ELR (cell line): ENCODE data around the gene GID8.
A peak's percentile ranks its signal among the peaks of the same experiment; 100 is the strongest.

Source experiments
- DNase-seq: peaks from one replicate; pipeline ENCODE4 v3.0.0-alpha.2; 2015; ENCODE audit warnings: low read depth

GID8 gene

DNA sequence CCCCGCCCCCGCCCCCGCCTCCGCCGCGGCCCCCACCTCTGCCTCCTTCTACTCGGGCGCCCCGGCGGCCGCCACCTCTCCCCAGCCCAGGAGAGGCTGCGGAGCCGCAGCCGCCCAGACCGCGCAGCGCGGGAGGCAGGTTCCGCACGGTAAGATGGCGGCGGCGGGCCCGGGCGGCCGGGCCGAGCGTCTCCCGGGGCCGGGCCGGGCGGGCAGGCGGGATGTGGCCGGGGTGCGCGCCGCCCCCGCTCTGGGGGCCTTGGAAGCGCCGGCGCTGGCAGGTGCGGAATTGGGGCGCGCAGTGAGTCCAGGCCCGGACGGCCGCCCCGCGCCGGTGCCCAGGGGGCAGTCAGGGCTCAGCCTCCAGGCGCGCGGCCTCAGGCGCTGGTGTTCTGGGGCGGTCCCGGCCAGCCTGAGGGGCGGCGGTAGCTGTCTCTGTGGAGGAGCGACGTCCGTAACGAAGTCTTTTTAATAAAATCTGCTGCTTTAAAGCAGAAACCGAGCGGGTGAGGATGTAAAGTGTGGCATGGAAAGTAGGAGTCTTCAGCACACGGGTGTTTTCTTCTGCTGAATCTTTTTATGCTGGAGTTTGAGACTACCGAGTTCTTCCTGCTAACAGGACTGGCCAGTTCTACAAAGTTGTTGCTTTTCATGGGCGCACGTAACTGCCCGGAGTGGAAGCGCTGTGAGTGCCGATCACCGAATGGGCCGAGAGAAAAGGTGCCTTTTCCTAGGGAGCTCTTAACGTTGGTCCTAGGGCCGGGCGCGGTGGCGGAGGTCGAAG is at the start of gene GID8:
GID8 (plus strand) TSS at position 43 of the 784 bp plus-strand sequence. CDS start 3,356 bp downstream, outside the sequence.
- DNase-seq, result peak; percentile 68

DNA sequence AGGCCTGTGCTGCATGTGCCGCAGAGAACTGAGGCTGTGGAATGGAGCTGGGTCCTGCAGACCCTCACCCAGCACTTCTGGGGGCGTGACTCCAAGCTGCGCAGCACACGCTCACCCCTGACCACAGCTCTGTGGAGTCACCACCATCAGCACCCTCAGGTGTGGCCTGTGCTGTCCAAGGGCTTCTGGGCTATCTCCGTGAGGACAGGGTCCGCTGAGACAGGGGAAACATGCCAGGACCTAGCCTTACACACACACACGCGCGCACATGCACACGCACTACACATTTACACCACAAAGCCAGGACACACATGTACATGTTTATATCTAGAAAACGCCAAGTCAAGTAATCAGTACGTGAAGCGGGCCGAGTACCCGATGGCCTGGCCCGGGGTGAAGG is 49.5 kb upstream of the GID8 start:
- DNase-seq, result no peak

DNA sequence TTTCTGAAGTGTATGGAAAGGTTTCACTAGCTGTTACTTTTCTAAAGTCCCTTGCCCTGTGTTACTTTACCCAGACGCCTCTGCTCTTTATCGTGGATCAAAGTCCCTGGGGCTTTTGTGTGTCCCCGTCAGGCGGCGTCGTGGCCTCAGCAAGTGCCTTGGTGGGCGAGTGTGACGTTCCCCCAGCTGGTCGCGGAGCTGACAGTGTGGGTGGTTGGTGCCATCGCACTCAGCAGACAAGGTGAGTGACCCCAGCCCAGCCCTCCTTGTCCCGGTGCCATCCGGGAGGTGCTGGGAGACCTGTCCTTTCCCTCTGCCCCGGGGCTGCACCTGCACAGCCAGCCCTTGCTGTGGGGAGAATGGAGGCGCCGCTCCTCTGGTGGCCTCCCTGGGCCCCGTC is 49.0 kb upstream of the GID8 start:
- no peak for DNase-seq

DNA sequence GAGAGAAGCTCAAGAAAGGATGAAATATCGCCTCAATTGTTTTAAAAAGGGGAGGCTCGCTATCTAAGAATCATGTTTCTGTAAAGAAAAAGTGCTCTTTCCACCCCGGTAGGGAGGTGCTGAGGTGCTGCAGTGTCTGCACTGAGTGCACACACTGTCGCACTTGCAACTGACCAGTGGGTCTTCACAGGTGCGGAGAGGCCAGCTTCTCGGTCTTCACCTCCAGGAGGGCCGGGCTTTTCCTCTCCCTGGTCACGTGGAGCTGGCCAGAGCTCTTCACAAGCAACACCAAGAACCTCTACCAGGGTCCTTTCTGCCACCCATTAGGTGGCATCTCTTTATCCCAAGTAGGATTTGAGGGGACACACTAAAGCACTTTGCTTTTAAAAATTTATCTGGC is 48.5 kb upstream of the GID8 start:
- no peak for DNase-seq

DNA sequence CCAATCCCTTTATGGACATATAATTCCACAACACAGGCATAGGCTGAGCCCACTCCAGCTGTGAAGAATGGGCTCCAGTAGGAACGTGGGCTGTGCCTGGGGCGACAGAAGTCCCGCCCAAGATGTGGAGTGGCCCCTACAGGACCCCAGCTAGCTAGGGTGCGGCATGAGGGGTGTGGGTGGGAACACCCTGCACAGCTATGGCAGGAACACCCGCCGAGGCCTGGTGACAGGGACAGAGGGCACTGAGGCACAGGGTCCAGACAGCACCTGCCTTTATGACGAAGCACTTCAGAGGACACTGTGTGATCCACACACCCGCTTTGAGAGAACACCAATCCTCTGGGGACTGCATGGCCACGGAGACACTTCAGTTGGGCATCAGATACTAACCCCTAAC is 48.1 kb upstream of the GID8 start:
- DNase-seq, result no peak

DNA sequence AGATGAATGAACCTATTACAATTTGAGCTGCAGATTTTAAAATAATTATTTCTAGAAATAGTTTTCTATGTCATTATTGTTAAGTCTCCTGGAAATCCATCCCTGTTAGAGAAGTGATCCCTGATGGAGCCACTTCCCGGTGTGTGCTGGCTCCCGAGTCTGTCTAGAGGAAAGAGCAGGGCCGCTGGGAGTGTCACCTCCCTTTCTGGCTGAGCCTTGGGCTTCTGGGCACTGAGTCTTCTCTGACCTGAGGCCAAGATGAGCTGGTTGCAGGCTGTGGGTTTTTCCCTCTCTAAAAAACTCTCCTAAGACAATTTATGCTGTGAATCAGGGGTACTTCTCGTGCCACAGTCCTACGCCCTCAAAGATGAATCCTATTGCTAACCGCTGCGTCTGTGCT is 47.5 kb upstream of the GID8 start:
- no peak for DNase-seq

DNA sequence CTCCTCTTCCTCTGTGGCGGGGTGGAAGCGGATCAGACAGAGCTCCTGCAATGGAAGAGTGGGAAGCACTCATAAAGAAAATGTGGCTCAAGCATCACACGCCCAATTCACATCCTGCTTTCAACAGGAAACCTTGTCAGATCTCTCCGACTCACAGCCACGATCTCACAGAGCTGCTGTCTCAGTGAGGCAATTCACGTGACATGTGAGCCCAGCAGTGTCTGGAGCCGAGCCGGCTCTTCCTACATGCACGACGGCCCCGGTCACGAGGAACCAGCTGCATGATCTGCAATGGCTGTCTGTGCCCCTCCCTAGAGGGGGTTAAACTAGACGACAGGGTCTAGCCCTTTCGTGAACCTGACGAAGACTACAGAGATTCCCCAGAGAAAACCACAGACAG is 46.8 kb upstream of the GID8 start:
- peak; percentile 43 for DNase-seq

DNA sequence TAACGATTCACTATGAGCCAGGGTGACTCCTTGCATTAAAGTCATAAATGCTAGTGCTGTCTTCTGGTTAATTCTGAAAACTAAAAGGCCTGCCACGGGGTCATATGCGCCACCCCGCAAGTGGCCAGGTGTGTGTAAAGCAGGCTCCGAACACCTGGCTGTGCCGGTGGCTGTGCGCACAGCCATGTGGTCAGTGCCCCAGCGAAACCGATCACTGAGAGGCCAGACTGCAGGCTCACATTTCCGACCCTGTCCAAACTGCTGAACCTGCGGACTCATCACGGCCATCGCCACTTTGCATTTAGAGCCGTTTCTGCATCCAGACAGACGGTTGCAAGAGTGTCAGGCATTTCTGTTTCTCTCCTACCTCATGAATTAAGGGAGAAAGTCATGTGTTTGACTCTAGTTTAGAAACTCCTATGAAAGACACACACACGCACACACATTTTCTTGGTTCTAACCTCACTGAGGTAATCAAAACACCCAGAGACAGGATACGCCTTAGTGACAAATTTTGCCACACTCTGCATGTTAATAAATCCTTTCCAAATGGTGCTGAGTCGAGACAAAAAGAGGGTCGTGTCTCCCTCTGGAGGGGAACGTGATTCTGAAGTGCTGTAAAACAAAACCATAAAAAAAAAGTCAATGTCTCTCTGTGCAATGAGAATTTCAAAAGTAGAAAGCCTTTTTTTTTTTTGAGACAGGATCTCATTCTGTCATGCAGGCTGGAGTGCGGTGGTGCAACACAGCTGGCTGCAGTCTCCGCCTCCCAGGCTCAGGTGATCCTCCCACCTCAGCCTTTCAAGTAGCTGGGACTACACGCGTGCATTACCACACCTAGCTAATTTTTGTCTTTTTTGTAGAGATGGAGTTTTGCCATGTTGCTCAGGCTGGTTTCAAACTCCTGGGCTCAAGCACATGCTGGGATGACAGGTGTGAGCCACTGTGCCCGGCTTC is 45.3 kb upstream of the GID8 start:
- DNase-seq, result no peak

DNA sequence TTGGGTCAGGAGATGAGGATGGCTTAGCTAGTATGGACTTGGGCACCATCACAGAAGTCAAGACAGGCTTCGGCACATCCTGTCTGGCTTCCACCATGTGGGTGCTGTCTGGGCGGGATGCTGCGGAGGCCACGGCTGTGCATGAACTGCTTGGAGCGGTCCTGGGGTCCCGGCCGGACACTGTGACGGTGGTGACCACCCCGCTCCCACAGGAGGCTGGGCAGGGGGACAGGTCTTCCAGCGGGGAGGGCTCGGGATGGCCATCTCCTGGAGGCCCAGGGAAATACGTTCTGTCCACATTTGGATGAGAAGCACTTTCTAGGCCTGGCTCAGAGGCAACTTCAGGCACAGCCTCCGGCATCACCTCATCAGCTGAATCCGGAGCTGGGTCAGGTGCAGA is 44.2 kb upstream of the GID8 start:
- no peak for DNase-seq

DNA sequence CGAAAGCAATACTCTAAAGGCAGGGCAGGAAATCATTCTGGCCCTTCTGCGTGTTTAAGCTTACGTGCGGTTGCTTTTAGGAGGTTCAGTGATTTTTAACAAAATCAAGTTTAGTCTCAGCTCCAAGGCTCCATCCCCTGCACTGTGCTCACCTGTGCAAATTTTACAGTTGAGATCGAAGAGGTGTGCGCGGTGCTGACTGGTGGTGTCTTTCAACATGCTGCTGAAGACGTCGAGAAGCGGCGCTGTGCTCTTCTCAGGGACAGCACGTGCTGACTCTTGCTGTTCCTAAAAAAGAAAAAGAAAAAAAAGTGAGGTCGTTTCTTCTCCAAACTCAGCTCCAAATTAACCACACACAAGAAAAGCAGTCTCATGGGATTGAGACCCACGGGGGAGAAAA is 43.7 kb upstream of the GID8 start:
- no peak for DNase-seq

DNA sequence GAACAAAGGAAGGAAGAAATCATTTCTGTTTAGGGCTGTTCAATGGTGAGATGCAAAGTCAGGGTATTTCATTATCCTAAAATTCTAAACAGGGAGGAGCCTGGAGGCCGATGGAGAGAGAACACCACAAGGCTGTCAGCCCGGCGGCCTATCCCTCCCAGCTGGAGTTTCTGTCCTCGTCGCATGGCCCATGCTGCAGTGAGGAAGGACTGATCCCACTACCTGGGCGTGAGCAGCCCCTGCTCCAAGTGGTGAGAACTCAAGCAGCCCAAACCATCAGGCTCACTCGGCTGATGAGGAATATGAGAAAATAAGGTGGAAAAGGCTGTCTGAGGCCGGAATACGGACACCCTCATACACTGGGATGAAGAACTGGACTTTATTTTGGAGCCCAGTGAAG is 42.4 kb upstream of the GID8 start:
- DNase-seq, result no peak

DNA sequence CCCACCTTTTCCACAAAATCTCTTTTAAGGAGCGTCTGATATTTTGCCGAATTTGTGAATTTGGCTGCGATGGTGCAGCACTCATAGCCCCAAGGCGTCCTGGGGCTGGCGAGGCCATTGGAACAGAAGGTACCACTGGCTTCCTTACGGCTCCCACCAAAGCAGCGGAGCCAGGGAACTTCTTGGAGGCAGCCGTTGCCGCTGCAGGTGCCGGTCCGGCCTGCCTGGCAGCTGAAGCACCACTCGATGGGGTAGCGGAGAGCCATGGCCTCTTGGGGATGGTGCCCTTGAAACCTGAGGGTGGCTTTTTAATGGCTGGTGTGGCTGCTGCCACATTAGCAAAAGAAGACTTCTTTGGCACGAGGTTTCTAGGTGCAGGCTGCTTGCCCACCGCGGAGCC is 41.4 kb upstream of the GID8 start:
- DNase-seq, result no peak

DNA sequence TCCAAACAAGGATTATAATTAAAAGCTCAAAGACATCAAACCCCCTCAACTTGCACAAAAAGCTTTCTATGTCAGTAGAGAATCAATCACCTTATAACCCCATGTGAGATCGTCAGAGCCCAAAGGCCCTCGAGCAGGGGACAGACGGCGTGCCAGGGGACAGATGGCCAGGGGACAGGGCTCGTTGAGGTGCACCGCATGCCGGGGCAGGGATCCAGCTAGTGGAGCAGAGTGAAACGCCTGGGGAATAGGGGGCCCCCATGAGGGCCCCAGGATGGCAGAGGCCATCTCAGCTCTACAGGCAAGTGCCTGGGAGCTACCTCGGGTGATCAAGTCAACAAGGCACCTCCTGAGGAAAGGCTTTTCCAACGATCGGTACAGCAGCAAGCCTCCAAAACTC is 40.3 kb upstream of the GID8 start:
- DNase-seq, result no peak

DNA sequence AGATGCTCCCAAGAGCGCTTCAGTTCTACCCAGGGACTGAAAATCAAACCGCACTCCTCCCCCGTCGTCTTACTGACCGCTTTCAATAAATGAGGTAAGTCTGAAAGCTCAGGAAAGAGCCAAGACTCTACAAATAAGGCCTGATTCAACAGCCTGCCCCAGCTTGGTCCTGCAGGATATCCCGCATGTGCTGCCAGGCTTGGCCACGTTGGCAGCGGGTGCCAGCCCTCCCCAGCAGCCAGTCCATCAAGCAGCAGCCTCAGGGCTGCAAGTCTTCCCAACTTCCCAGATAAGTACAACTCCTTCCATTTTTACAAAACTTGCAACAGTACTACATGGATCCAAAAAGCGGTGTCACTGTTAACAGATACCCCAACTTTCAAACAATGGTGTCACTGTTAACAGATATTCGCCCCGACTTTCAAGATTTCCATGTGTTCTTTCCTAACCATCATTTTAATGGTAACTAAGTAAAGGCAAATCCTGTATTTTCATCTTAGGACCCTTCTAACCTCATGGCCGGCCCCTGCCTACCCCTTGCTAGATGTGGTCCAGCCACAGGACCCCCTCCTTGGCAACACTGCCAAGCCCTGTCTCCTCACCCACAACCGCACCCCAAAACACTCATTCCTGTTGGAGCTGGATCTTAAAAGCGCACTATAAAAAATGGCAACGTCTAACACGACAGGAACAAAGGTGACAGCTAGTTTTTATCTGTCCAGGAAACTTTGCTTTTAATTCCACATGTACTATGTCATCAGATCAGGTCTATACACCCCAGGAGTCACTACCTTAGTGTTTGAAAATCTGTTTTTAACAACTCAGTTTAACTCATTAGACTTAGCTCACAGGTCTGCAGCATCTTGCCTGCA is 39.6 kb upstream of the GID8 start:
- DNase-seq, result no peak

DNA sequence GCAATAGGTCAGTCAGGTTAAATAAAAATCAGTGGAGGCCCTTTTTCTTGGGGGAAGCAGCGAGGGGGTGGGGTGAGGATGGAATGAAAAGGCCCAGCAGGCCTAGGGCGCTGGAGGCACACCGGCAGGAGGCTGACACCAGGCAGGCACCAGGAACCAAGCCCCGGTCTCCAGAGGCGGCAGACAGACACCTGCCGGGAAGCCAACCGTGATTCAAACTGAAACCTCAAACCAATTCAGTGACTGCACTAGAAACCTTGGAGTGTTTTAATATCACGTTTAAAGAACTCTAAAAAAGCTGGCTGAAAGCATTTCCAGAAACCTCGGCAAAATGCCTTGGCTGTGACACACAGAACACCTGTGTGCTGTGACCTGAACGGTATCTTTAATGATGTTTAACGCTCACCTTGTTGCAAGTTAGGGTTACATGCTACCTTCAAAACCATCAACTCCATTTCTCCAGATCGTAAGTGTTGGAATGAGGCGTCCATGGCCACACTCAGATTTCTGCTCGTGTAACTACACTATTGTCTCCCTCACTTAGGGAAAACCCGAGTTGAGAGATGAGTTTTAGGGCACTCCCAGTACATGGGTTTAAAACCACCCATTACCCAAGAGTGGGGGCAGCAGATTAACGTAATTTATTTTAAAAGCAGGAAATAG is 38.8 kb upstream of the GID8 start:
- DNase-seq, result no peak

DNA sequence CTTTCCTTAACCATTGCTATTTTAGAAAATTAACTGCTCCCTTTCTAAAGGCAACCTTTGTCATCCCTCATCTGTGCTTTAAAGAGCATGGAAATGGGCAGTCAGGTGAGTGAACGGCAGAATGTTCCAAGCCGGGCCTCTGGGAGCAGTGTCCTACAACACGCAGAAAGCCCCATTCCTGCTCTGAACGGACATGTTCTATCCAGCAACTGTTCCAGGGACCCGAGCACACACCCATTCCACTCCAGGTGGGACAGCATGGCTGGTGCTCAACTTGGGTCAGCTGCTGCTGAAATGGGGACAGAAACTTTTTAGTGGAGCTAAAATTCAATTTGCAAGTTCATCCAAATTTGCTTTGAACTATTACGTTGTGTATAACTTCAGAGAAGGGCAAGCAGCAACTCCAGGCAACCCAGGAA is 38.3 kb upstream of the GID8 start:
- no peak for DNase-seq

DNA sequence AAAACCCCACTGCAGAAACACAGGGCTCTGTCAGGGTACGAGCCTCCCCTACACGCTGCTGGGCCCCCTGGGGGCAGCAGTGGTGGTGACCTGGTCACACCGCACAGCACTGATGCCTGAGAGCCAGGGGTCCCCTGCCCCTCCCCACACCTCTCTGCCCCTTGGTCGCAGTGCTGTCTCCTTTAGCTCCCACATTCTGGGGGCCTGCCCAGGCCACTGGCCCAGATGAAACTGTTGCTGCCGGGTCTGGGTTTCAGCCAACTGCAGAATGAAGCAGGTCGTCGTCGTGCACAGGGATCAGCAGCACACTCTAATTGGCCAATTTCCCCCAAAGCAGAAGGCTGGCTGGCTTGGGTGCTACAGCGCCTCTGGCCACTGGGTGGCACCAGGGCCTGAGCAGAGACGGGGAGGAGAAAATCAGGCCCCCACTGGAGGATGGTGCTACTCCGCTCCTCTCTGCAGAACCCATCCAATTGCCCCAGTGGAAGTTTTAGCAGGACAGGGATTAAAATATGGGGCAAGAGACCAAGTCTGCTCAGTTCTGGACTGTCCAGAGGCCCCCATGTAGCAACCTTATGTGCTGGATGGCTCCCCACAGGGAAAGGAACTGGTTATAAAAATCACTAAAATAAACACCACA is 37.8 kb upstream of the GID8 start:
- peak; percentile 80 for DNase-seq

DNA sequence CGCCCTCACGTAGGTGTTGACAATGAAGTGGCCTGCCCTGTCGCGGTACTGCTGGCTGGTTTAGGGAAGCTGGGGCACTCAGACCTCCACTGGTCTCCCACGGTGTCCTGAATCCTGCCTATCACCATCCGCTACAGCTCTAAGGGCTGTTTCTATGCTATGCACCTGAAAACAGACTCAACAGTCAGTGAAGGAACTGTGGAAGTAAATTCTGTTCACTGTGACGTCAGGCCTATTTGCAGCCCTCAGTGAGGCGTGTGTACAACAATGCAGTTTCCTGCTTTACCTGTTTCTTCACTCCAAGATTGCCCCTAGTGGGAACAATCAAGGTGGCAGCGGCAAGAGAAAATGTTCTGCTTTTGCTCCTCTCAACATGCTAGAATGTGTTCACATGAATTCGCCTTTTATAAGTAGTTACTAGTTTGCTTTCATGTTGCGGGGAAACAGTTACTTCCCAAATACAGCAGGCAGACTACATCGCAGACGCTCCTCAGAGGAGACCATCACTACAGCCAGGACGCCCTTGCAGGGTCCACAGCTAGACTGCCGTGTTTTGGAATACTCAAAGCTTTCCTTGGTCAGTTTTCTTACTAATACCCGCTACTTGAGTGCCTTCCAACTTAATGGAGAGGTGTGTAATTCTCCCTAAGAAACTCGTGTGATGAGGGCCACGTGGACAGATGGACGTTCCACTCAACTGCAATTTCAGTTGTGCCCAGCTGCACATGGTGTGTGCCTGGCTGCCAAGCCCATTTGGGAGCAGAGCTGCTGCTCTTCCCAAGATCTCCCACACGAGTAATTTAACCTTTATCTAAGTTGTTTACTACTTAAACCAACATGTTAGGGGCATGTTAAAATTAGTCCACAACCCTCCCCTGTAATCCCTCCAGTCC is 37.0 kb upstream of the GID8 start:
- DNase-seq, result peak; percentile 49

DNA sequence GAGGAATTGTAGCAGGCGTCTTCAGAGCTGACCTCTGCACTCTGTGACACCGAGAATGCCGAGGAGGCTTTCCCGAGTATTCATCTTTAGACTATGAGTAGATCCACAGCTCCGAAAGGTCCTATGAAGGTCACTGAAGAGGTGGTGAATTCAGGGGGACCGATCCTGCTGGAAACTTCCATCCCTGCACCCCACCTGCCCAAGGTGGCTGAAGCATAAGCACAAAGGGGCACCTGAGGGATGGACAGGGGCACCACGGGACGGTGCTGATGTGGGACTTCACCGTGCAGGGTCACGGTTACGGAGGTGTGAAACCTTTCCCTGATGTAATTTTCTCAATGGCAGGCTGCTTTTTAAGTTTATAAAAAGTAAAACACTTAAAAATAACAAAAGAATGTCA is 36.1 kb upstream of the GID8 start:
- no peak for DNase-seq
